GM18498 (cell line): ENCODE data around the gene MTIF3.

Experiments
- ATAC-seq: cut with Tn5 transposase; IDR thresholded peaks from one replicate; pipeline ENCODE4 v1.9.1; 2021; ENCODE audit warnings: mild to moderate bottlenecking, moderate library complexity; ENCODE audit not compliant: unreplicated experiment

The MTIF3 gene, protein sequence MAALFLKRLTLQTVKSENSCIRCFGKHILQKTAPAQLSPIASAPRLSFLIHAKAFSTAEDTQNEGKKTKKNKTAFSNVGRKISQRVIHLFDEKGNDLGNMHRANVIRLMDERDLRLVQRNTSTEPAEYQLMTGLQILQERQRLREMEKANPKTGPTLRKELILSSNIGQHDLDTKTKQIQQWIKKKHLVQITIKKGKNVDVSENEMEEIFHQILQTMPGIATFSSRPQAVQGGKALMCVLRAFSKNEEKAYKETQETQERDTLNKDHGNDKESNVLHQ

DNA sequence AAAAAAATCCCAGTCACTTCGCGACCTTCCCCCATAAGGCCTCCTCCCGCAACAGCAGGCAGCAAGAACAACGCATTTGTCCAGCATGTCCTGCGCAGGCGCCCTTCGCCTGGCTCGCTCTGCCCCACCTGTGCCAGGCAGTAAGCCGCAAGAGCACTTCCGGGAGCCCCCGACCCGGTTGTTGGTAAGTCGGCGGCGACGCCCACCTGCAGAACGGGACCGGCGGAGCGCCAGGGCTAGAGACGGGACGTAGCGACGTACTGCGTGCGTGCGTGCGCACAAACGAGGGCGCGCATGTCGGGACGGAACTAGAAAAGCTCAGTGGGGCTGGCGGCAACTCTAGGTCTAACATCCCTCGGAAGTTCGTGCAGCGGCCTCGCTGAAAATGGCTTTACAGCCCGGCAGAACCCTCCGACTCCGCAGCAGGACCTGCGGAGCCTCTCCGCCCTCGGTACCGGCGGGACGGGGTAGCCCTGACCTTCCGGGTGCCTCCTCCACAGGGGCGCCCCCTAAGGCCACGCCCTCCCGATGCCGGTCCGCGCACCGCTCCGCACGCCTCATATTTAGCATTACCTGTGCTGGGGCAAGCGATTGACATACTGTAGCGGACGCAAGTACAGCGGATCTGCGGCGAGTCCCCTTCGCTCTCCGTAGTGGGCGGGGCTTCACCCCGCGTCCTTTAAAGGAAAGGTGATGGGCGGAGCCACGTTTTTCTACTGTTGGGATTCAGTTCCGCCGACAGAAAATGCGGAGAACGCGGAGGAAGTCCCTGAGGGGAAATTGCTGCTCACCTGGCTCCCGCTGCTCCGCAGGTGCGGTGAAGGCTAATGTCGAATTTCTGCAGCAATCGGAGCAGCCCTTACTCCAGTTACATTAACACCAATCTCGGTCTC lies at the start of gene MTIF3:
MTIF3 (minus strand) TSS at position 629 of the 893 bp plus-strand sequence. CDS start 10,116 bp downstream, outside the sequence.
- peak; percentile 89 for ATAC-seq

DNA sequence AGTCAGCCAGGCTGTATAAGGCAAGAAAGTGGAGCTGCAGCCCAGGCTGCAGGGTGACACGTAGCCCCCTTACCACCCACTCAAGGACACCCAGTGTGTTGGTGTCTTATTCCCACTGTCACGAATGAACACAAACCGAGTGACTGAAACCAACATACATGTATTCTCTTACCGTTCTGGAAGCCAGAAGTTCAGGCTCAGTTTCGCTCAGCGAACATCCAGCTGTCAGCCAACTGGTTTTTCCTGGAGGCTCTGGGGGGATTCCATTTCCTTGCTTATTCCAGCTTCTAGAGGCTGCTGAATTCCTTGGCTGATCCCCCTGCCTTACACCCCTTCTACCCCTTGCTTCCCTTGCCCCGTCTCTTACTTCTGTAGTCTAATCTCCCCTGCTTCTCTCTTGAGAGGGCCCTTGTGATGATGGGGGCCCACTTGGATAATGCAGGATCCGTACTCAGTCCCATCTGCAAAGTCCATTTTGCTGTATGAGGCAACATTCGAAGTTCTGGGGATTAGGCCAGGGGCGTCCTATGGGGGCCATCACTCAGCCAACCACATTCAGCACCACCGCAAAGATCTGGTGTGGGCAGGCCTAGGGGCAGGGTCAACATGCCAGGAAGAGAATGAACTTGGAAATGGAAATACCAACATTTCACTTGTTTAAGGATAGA lies 47.3 kb upstream of the MTIF3 start:
- no peak for ATAC-seq

DNA sequence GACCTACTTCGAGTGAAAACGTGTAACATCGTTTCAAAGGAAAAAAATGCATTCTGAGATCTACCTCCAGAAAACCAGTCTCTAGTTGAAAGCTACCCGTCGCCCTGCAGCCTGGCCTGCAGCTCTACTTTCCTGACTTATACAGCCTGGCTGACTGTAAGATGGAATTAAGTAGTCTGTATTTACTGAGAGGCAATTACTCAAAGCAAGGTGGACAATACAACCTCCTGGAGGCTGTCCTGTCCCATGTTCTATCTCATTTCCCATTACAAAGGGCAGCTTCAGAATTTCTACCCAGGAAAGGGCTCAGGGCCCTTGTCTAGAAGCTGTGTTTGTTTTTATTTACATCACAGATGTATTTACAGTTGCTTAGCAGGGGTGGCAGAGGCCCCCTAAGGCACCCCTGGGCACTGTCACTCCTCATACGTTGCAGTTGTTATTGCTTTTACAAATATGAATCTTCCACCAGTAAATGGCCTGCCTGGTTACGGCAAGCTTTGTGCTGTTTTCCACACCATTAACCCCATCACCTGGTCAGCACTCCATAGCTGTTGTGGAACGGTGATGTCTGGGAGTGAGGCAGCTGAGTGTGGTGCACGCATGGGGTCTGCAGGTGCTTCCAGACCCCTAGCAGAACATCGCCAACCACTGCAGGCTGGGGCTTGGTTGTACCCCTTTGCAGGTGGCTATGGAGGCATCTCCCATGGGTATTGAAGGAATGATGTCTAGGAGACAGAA lies 46.3 kb upstream of the MTIF3 start:
- no peak for ATAC-seq

DNA sequence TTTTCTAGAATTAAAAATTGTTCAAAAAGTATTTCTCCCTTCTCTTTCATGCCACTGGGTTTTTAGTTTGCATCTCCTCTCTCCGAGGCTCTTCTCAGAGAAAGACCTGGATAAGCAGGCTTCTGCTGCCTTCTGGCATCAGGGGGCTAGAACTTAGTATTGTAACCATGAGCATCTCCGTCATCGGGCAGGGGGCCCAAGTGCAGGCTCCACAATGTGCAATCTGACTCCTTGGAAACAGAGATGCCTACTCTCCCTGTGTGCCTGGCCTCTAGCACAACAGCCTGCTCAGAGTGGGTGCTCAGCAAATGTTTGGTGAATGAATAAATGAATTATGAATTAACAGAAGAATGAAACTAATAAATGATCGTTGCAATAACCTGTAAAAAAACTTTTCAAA lies 45.6 kb upstream of the MTIF3 start:
- no peak for ATAC-seq

DNA sequence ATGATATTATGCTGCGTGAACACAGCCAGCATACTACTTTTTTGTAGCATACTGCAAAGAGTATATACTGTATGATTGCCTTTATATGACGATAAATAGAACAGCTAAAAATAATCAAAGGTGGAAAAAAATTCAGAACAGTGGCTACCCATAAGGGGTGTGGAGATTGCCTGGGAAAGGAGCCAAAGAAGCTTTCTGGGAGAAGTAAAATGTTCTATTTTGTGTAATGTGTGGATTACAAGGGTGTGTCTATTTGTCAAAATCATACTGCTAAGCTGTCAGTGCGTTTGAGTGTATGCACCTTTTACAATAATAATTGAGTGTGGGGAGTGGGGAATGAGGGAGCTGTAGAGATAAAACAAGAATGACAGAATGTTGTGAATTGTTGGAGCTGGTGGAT lies 45.2 kb upstream of the MTIF3 start:
- no peak for ATAC-seq

DNA sequence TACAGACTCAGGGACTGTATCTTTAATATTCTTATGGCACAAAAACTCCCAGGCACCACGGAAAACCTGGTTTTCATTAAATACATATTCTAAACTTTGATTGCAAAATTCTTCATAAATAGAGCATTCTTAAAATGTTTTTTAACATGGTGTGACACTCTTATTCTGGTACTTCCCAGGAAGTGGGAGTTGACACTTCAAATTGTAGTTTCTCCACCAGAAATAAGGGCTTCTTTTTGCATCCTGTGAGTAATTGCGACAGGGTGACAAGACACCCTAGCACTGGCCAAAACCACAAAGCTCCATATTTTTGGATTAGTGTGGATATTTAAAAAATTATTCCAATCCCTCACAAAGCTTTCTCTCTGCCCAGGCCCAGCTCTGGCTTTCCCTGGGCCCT lies 43.6 kb upstream of the MTIF3 start:
- ATAC-seq: no peak

DNA sequence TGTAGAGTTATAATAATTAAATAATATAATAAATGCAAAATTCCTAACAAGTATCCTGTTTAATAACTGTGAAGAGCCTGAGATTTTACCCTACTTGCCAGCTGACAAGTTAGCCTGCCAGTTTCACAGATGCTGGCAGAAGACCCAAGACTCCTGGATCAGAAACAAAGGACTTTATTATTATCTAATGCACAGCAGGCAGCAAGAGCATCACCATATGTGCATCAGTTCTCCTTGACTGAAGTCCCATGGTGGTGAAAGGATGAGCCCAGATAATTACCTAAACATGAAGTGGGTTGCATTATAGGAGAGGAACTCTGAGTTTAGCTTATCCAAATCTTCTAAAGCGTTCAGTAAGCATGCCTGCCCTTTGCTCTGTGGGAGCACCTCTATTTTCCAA lies 39.1 kb upstream of the MTIF3 start:
- ATAC-seq: no peak

DNA sequence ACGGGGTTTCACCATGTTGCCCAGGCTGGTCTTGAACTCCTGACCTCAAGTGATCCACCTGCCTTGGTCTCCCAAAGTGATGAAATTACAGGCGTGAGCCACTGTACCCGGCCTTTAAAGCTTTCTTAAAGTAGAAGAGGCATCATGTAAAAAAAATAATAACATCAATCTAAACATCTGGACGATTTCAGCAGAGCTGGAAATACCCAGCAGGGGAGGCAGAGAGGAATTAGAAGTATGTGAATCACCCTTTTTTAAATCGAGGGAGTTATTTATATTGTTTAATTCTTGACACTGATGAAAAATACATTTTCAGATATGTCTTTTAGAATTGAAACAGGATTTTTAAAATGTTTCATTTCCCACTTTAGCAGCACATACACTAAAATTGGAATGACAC lies 37.4 kb upstream of the MTIF3 start:
- ATAC-seq: no peak

DNA sequence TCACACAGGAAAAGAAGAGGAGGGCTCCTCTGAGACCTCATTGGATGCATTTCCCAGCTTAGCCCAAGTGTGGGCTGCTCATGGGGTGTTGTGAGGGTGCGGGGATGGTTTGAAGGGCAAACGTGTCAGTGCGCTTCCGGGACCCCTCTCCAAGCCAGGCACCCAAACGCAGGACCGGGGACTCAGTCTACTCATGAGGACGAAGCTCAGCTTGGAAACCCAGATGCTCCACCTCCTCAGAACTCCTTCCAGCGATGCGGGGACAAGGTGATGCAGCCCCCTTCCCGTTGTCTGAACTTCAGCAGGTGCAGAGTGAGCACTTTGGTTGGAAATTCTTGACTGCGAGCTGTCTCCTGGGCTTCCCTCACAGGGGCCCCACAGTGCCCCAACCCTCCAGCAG lies 33.1 kb upstream of the MTIF3 start:
- peak; percentile 3 for ATAC-seq

DNA sequence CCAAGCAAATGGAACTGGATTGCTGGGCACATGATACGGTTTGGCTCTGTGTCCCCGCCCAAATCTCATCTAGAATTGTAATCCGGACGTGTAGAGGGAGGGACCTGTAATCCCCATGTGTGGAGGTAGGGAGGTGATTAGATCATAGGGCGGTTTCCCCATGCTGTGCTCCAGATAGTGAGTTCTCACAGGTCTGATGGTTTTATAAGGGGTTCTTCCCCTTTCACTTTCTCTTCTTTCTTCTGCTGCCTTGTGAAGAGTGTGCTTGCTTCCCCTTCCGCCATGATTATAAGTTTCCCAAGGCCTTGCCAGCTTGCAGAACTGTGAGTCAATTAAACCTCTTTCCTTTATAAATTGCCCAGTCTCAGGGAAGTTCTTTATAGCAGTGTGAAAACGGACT lies 32.6 kb upstream of the MTIF3 start:
- ATAC-seq: peak; percentile 95

DNA sequence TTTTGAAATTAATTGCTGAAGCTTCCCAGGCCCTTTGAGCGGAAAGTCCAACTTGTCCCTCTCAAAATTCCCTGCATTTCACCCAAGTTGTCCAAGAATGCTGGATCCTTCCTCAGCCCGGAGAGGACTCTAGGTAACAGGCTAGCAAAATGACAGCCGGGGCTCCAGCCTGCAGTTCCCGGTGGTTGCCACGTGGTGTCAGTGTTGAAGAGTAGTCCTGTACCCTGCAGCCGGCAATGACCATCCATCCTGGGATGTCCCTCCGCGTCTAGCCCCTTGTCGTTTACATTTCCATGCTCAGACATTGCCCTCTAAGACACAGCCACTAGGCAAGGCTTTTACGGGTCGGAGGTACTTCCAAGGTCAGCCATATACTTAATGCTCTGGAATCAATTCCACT lies 31.4 kb upstream of the MTIF3 start:
- ATAC-seq: no peak

DNA sequence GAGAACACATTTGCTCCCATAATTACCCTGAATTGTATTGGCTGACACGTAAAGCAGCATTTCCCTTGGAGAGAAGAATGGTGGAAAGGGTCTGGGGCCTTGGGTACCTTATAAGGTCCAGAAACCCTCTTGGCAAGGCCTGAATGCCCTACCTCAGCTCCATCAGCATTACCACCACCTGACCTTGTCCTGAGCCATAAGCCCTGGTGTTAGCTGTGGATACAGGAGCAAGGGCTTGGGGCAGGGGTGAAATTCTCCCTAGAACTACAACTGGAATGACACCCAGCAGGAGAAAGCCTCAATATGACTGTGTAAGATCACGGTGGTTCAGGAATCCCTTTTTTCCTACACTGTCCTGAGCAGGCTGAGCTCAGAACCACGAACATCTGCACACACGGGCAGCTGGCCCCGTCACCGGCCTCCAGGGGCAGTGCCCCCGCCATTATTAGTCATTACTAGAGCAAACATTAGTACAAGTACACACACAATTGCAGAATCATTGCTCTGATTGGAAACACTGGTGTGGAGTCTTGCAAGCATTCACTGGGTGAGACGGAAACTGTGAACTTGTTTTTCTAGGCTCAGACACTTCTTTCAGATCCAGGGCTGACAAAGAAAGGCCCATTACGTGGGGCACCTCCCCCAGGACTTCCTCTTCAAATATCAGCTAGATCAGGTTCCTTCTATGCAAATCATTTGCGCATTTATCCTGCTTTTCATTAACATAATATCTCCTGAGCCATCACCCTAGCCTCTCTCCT lies 26.8 kb upstream of the MTIF3 start:
- ATAC-seq: peak; percentile 70

DNA sequence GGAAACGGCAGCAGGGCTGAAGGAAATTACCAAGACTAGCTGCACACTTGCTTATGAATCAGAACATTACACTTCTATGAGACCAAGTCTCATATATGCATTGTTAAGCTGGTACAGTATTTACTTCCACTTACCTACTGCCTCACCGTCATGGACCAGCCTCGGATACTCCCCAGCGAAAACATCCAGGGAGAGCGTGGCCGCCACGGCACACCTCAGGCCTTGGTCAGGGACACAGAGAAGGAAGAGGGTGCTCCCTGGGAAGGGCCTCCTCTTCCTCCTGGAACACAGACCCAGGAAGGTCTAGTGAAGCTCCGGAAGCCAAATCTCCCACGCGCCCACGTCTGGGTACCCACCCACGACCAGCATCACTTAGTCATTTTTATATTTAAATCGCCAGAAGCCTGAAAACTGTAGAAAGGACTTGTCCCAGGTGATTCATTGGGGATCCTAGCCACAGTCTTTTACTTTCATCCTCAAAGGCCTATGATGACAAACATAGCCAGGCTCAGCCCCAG lies 24.4 kb upstream of the MTIF3 start:
- ATAC-seq: no peak

DNA sequence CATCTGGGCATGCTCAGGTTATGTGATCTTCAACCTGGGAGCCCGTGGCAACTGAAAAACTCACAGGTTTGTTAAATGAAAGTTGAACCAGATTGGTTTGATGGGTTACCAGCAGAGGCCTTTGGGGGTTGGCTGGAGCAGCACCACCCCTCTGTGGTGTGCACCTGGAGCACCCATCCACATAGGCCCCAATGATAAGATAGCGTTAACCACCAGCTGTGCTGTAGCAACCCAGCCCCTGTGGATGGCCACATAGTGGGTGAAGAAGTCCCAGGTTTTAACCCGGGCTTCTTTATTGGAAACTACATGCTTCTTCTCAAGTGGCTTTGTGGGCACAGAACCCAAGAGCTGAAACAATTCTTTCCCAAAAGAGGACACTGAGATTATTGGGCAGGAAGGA lies 22.6 kb upstream of the MTIF3 start:
- no peak for ATAC-seq

DNA sequence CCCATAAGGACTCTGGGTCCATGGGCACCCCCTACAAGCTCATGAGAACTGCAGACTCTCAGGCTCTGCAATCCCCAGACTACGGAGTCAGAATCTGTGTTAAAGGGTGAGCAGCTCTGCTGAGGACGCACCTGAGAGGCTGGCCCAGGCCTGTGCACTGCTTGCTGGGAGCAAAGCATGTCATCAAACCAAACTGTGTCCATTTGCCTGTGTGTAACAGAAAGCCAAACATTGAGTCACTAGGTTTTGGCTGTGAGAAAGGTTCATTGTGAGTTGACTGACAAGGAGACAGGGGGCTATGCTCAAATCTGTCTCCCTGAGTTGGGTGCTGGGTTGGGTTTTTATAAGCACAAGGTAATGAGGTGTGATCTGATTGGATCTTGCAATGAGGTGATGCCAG lies 22.1 kb upstream of the MTIF3 start:
- no peak for ATAC-seq

DNA sequence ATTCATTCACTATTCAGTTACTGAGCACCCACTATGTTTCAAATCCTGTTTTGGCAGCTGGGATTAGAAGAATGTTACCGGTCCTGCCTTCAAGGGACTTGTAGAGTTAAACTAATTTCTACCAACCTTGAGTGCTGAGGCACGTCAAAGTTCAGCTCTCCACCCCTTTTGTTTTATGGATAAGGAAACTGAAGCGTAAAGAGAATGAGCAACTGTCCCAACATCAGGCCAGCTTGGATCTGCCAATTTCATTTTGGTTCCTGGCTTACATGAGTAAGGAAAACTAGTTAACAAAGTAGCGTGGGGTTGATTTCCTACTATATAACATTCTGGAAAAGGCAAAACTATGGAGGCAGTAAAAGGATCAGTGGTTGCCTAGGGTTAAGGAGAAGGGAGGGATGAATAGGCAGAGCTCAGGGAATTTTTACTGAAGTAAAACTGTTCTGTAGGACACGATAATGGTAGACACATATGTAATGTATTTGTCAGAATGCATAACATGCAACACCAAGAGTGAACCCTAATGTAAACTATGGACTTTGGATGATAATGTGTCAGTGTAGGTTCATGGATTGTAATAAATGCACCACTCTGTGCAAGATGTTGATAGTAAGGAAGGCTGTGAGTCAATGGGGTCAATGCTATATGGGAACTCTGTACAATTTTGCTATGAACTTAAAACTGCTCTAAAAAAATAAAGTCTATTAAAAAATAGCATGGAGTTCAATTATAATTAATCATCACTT lies 19.9 kb upstream of the MTIF3 start:
- no peak for ATAC-seq

DNA sequence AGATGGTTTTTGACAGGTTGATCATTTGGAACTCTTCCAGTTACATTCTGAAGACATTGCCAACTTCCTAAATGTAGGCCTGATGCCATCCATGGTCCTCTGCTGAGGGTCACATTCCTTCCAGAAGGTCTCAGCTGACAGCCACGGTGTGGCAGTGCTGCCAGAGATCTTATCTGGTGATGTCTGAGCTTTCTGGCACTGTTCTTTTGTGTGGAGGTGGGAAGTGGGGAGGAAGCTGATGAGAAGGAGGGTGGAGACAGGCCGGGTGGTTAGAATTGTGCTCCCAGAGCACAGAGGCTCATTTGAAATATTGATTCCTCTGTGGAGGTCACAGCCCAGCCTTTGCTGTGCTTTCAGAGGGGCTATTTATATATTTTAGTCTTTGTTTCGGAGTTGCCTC lies 16.1 kb upstream of the MTIF3 start:
- ATAC-seq: no peak

DNA sequence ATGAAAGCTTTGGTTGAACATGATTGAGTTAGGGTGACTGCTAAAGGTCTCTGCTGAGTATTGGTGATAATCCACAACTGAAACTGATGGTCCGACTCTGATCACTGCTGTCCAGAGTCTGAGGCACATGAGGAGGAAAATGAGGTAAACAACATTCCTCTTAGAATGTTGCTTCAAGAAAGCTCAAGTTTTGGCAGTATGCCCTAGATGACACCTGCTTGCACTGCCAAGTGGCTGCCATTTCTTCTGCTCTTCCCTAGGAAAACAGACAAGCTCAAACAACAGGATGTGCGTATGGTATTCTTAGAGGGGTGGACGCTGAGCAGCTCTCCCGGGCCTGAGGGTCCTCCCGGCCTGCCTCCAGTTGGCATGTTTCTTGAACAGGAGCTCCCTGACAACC lies 15.2 kb upstream of the MTIF3 start:
- ATAC-seq: no peak

DNA sequence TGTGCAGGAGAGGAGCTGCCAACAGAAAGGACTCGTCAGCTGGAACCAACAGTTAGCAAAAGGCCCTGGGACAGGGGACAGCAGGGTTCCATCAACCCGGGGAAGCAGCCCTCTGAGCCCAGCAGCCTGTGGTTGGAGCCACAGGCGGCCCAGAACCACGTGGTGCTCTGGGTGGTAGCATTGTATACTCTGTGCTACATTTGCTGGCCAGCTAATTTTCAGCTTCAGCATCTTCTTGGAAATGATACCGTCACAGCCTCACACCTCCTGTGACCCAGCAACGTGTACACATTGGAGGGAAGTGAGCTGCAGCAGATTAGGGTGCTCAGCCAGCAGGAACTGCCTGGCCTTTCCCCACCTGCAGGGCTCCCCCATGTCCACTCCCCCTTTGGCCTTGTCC lies 13.1 kb upstream of the MTIF3 start:
- ATAC-seq: no peak
